HepG2 (cell line): ENCODE results near the gene GRIK4. TPM values are rescaled to one million over a fixed set of nuclear protein-coding genes. Genes with fewer than 3 reads are reported as not detected.

Source experiments
- ATAC-seq: fragments of 200-7000 bp; cut with Tn5 transposase; 3 replicates; pipeline ENCODE4 v1.9.1; 2020; ENCODE audit warnings: mild to moderate bottlenecking, moderate library complexity
- BruUV-seq: library from RNA; stranded (reverse); fragments of 400-500 nt; replicated peaks from 2 replicates; lab custom pipeline; 2021; lab: Mats Ljungman, UMichigan
- CTCF ChIA-PET: fragments of 300-600 bp; formaldehyde crosslinking; extraction: SDS; loops from one replicate; lab custom pipeline; 2021; ENCODE audit warnings: low total read pairs, inconsistent platforms, low intra/inter-chr PET ratio; lab: Yijun Ruan, JAX
- POLR2A ChIA-PET: fragments of 350-600 bp; sonication (Branson Sonifier 250); formaldehyde crosslinking; loops from one replicate; lab custom pipeline; 2020; ENCODE audit warnings: antibody characterized with exemption, inconsistent platforms; lab: Yijun Ruan, JAX
- DNase-seq: peaks from one replicate; pipeline ENCODE4 v3.0.0-alpha.2; 2015; ENCODE audit warnings: low spot score
- FAIRE-seq: peaks from 3 replicates; lab custom pipeline; 2011; peaks lifted over from hg19 to GRCh38; lab: Jason Lieb, UNC
- H2AFZ ChIP-seq: one replicate; pipeline ENCODE4 v1.6.1; 2011; ENCODE audit warnings: low read length, inconsistent platforms
- H3K27ac ChIP-seq: fragments of 300-600 bp; 3 replicates; pipeline ENCODE4 v1.8.0; 2011; ENCODE audit warnings: mixed run types, mild to moderate bottlenecking, mixed read lengths, low read length, inconsistent platforms; ENCODE audit not compliant: insufficient read depth; ENCODE audit errors: extremely low read length
- H3K27me3 ChIP-seq, 2 experiments: fragments of 200-600 bp in 1 of 2; 2 replicates in 1 of 2; 3 replicates in 1 of 2; pipeline versions ENCODE4 v1.6.0 to v1.8.0; 2011; ENCODE audit warnings: low read length in 2 of 2, mild to moderate bottlenecking in 2 of 2, moderate library complexity in 2 of 2, inconsistent platforms in 1 of 2; ENCODE audit not compliant: insufficient read depth in 2 of 2, control insufficient read depth in 1 of 2
- H3K36me3 ChIP-seq, 2 experiments: fragments of 200-600 bp in 1 of 2; replicated peaks in 1 of 2; 2 replicates in 1 of 2; 3 replicates in 1 of 2; pipeline versions ENCODE4 v1.5.1 to v1.8.0; 2011; ENCODE audit warnings: low read length in 2 of 2, inconsistent platforms in 1 of 2; ENCODE audit not compliant: insufficient read depth in 2 of 2, control insufficient read depth in 1 of 2
- H3K4me1 ChIP-seq: 2 replicates; pipeline ENCODE4 v1.5.1; 2012; ENCODE audit warnings: low read length, inconsistent platforms; ENCODE audit not compliant: insufficient read depth
- H3K4me2 ChIP-seq: 2 replicates; pipeline ENCODE4 v1.6.0; 2011; ENCODE audit warnings: low read depth, low read length, inconsistent platforms
- H3K4me3 ChIP-seq, 3 experiments: fragments of 200-600 bp in 1 of 3; sonication (generic), shearing (Covaris generic) in 1 of 3; replicated peaks in 1 of 3; 2 replicates each; pipeline ENCODE4 v1.5.1; 2011 to 2016; ENCODE audit warnings: low read length in 3 of 3, inconsistent platforms in 2 of 3, low read depth in 2 of 3, mild to moderate bottlenecking in 2 of 3, control low read depth in 1 of 3, mixed read lengths in 1 of 3; ENCODE audit not compliant: insufficient read depth in 1 of 3
- H3K79me2 ChIP-seq: one replicate; pipeline ENCODE4 v1.6.1; 2011; ENCODE audit warnings: low read length, inconsistent platforms; ENCODE audit not compliant: insufficient read depth
- H3K9ac ChIP-seq: 2 replicates; pipeline ENCODE4 v1.6.0; 2011; ENCODE audit warnings: mild to moderate bottlenecking, low read depth, low read length, inconsistent platforms; ENCODE audit not compliant: insufficient read depth
- H3K9me3 ChIP-seq: 2 replicates; pipeline ENCODE4 v1.5.1; 2012; ENCODE audit warnings: mild to moderate bottlenecking, low read length
- H4K20me1 ChIP-seq: 2 replicates; pipeline ENCODE4 v1.6.0; 2011; ENCODE audit warnings: inconsistent platforms, mild to moderate bottlenecking, low read length, moderate library complexity; ENCODE audit not compliant: insufficient read depth
- KAT8 ChIP-seq: IDR thresholded peaks from 2 replicates; pipeline ENCODE4 v1.6.1; 2016; ENCODE audit warnings: missing genetic modification reagents, missing compliant biosample characterization
- ONECUT2 ChIP-seq: sonication (generic); formaldehyde crosslinking; IDR thresholded peaks from 2 replicates; pipeline ENCODE4 v1.4.0; 2020; ENCODE audit warnings: missing genetic modification reagents
- TRIM24 ChIP-seq: sonication (generic); formaldehyde crosslinking; IDR thresholded peaks from 2 replicates; pipeline ENCODE4 v1.8.0; 2022; ENCODE audit warnings: mild to moderate bottlenecking, missing genetic modification reagents
- ZNF335 ChIP-seq: sonication (generic); formaldehyde crosslinking; IDR thresholded peaks from 2 replicates; pipeline ENCODE4 v1.4.0; 2020; ENCODE audit warnings: missing genetic modification reagents
- ZNF7 ChIP-seq: IDR thresholded peaks from 2 replicates; pipeline ENCODE4 v1.6.1; 2016; ENCODE audit warnings: missing biosample characterization, missing genetic modification reagents
- WGBS: methylation state at CpG from one replicate; pipeline ENCODE4 v1.1.6; 2017; ENCODE audit warnings: low lambda C conversion rate; 5-methylcytosine and 5-hydroxymethylcytosine counted together
- in situ Hi-C: cut with HindIII; loops from 2 replicates; pipeline ENCODE4 v1.10.0; 2017; ENCODE audit warnings: low pct_unique_long_range_greater_than_20kb; ENCODE audit not compliant: extremely low pct_ligation_motif_present
- intact Hi-C: fragments of 100-400 bp; cut with micrococcal nuclease; formaldehyde crosslinking; loops from one replicate; pipeline ENCODE4 v1.10.0; 2022; ENCODE audit not compliant: unreplicated experiment
- polyA plus RNA-seq, 8 experiments: library from polyadenylated mRNA; depleted of rRNA in 3 of 8; stranded (reverse) in 7 of 8; unstranded in 1 of 8; fragments of >200 nt; fragmentation: Illumina TruSeq in 4 of 8; extraction: Trizol in 4 of 8; gene quantifications; 2 replicates each; pipeline versions ENCODE4 v1.2.1 to v1.2.3, GENCODE V29; 2011 to 2016; ENCODE audit warnings: low read depth in 4 of 8, missing spikeins in 1 of 8, mixed read lengths in 1 of 8; ENCODE audit not compliant: insufficient read depth in 1 of 8
- total RNA-seq, 5 experiments: library from RNA; depleted of rRNA; stranded (reverse); fragments of >200 nt; fragmentation: Illumina TruSeq; extraction: Trizol; gene quantifications; 2 replicates each; pipeline ENCODE4 v1.2.3, GENCODE V29; 2016; ENCODE audit warnings: low read depth in 1 of 5
- TF ChIP-seq, protein P1 (sequence below): sonication (generic); formaldehyde crosslinking; conservative IDR thresholded peaks from 2 replicates; pipeline ENCODE4 v1.4.0; 2020; ENCODE audit warnings: missing genetic modification reagents

The GRIK4 gene
- total and polyA plus RNA-seq, 2 of the 13 experiments (the other 11 are each of a cell fraction or from before 2014, with no cell fraction given), result 0.04 to 0.07 TPM

DNA sequence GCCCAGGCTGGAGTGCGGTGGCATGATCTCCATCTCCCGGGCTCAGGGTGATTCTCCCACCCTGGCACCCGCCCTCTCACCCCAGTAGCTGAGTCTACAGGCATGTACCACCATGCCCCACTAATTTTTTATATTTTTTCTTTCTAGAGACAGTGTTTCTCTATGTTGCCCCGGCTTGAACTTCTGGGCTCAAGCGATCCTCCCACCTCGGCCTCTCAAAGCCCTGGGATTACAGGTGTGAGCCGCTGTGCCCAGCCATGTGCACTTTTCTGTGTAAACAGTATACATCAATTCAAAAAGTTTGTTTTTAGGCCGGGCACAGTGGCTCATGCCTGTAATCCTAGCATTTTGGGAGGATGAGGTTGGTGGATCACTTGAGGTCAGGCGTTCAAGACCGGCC is 14.7 kb downstream of the GRIK4 start (continued):
- TF ChIP-seq ZNF7 (CRISPR knock-in tag), result no peak

DNA sequence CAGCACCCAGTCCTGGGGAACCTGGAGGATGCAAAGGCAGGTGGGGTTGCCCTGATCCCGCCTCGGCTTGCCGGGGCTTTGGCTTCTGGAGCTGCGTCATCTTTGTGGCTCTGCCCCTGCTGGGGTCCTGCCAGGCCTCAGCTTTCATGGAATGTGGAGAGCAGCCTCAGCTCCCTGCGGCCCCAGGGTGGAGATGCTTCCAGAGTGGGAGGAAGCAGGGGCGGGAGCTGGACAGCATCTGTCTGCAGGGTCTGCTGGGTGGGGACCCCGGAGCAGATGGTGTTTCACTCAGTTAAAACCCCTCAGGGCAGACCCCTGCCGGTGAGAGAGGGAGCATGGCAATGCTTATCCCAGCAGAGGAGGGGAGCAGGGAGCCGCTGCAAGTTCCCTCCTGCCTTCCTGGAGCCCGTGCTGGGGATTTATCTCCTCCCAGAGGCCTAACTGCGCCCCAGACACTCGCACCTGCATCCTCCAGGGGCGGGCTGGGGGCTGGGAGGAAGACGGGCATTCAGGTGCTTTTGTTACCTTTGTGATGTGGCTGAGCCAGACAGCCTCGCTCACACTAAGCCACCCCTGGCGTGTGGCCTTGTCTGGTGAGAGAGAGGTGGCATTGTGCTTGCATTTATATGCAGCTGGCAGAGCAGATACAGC is 15.7 kb downstream of the GRIK4 start:
- Histone ChIP-seq H3K4me2 (no peak overlapping the region), H3K27ac (no peak overlapping the region), H3K4me1 (peaks cover 32% of the 10 kb centered on the region), H3K79me2 (no peaks in the 10 kb centered on the region), H3K9me3 (no peaks in the 10 kb centered on the region), H3K36me3 (no peaks in the 10 kb centered on the region)
- intact Hi-C loops, result no loop called here
- no CpG with 5 or more reads among the region's 16 CpGs for WGBS
- ATAC-seq, result 0 out of 3 replicates have a peak, but pooled peaks have one; percentile 11
- no peak for TF ChIP-seq ZNF335 (CRISPR knock-in tag)
- no peak for TF ChIP-seq TRIM24 (CRISPR knock-in tag)
- TF ChIP-seq KAT8 (CRISPR knock-in tag), result no peak
- no peak for TF ChIP-seq ONECUT2 (CRISPR knock-in tag)
- TF ChIP-seq, protein P1, sequence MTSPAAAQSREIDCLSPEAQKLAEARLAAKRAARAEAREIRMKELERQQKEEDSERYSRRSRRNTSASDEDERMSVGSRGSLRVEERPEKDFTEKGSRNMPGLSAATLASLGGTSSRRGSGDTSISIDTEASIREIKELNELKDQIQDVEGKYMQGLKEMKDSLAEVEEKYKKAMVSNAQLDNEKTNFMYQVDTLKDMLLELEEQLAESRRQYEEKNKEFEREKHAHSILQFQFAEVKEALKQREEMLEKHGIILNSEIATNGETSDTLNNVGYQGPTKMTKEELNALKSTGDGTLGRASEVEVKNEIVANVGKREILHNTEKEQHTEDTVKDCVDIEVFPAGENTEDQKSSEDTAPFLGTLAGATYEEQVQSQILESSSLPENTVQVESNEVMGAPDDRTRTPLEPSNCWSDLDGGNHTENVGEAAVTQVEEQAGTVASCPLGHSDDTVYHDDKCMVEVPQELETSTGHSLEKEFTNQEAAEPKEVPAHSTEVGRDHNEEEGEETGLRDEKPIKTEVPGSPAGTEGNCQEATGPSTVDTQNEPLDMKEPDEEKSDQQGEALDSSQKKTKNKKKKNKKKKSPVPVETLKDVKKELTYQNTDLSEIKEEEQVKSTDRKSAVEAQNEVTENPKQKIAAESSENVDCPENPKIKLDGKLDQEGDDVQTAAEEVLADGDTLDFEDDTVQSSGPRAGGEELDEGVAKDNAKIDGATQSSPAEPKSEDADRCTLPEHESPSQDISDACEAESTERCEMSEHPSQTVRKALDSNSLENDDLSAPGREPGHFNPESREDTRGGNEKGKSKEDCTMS (CRISPR knock-in tag), result no peak
- TF ChIP-seq, all 625 proteins: peak for 0
- POLR2A ChIA-PET, result no interaction called here
- Histone ChIP-seq H2AFZ (no peak overlapping the region), H4K20me1 (no peaks in the 10 kb centered on the region), H3K4me3 (no peak overlapping the region), H3K27me3 (peaks cover 3 to 45% of the 10 kb centered on the region in 2 experiments; a peak in 4 of 5 replicates), H3K9ac (no peak overlapping the region)
- BruUV-seq, result no TSS peak
- CTCF ChIA-PET, result no interaction called here
- DNase-seq (no peak), FAIRE-seq (no peak)
- in situ Hi-C loops, result no loop called here
